HEK293 (cell line): ENCODE results near the gene CHN2.

ENCODE experiments used
- CTCF ChIA-PET: fragments of 350-600 bp; formaldehyde crosslinking; extraction: SDS; loops from one replicate; lab custom pipeline; 2021; ENCODE audit warnings: antibody characterized with exemption; lab: Yijun Ruan, JAX
- POLR2A ChIA-PET: fragments of 300-600 bp; formaldehyde crosslinking; extraction: SDS; loops from one replicate; lab custom pipeline; 2020; ENCODE audit warnings: antibody characterized with exemption, inconsistent platforms; lab: Yijun Ruan, JAX
- H3K27ac ChIP-seq: fragments of 200-500 bp; sonication (Bioruptor generic); 2 replicates; pipeline ENCODE4 v1.5.1; 2014; ENCODE audit warnings: low read depth, low read length, control low read depth, inconsistent platforms; ENCODE audit errors: extremely low read depth
- H3K36me3 ChIP-seq, 2 experiments: fragments of 200-500 bp in 1 of 2; sonication (Bioruptor generic) in 1 of 2; 1 replicate in 1 of 2; 2 replicates in 1 of 2; pipeline ENCODE4 v1.5.1; 2014 to 2017; ENCODE audit warnings: inconsistent platforms in 2 of 2, low read length in 2 of 2; ENCODE audit not compliant: control insufficient read depth in 2 of 2, insufficient read depth in 1 of 2
- H3K4me1 ChIP-seq: fragments of 200-500 bp; sonication (Bioruptor generic); 2 replicates; pipeline ENCODE4 v1.5.1; 2014; ENCODE audit warnings: mild to moderate bottlenecking, low read length, inconsistent platforms; ENCODE audit not compliant: control insufficient read depth, insufficient read depth
- H3K4me3 ChIP-seq: 2 replicates; pipeline ENCODE4 v1.5.1; 2011; ENCODE audit warnings: low read depth, mild to moderate bottlenecking, control low read depth, low read length, moderate library complexity
- H3K9me3 ChIP-seq: fragments of 200-500 bp; sonication (Bioruptor generic); 2 replicates; pipeline ENCODE4 v1.5.1; 2014; ENCODE audit warnings: low read depth, low read length, inconsistent platforms; ENCODE audit not compliant: control insufficient read depth, insufficient read depth
- GLIS1 ChIP-seq: fragments of 450-650 bp; formaldehyde crosslinking; IDR thresholded peaks from 2 replicates; pipeline ENCODE4 v1.5.1; 2016; ENCODE audit warnings: missing biosample characterization, missing genetic modification characterization
- GLIS2 ChIP-seq: fragments of 450-650 bp; formaldehyde crosslinking; IDR thresholded peaks from 2 replicates; pipeline ENCODE4 v1.5.1; 2016; ENCODE audit warnings: missing biosample characterization, missing genetic modification characterization
- ZBTB17 ChIP-seq: fragments of 450-650 bp; formaldehyde crosslinking; IDR thresholded peaks from 2 replicates; pipeline ENCODE4 v1.5.1; 2016; ENCODE audit warnings: missing biosample characterization, missing genetic modification characterization
- ZEB2 ChIP-seq: fragments of 450-650 bp; formaldehyde crosslinking; IDR thresholded peaks from 2 replicates; pipeline ENCODE4 v1.5.1; 2016; ENCODE audit warnings: missing biosample characterization, missing genetic modification characterization
- ZIC2 ChIP-seq: fragments of 450-650 bp; formaldehyde crosslinking; IDR thresholded peaks from 2 replicates; pipeline ENCODE4 v1.5.1; 2016; ENCODE audit warnings: missing biosample characterization, missing genetic modification characterization
- ZNF16 ChIP-seq: fragments of 450-650 bp; formaldehyde crosslinking; IDR thresholded peaks from 2 replicates; pipeline ENCODE4 v1.5.1; 2016; ENCODE audit warnings: low read depth, missing biosample characterization, missing genetic modification characterization
- ZNF2 ChIP-seq: fragments of 450-650 bp; formaldehyde crosslinking; IDR thresholded peaks from 2 replicates; pipeline ENCODE4 v1.5.1; 2016; ENCODE audit warnings: missing biosample characterization, missing genetic modification characterization
- ZNF239 ChIP-seq: fragments of 450-650 bp; formaldehyde crosslinking; IDR thresholded peaks from 2 replicates; pipeline ENCODE4 v1.5.1; 2016; ENCODE audit warnings: missing biosample characterization, missing genetic modification characterization
- ZNF274 ChIP-seq, 2 experiments: fragments of 200-500 bp in 1 of 2; fragments of 450-650 bp in 1 of 2; sonication (Bioruptor generic) in 1 of 2; formaldehyde crosslinking in 1 of 2; IDR thresholded peaks; 2 replicates each; pipeline versions ENCODE4 v1.5.1 to v1.6.1; 2014 to 2016; ENCODE audit warnings: borderline replicate concordance in 1 of 2, inconsistent platforms in 1 of 2, low read length in 1 of 2, missing biosample characterization in 1 of 2, missing genetic modification characterization in 1 of 2
- ZNF324 ChIP-seq: fragments of 450-650 bp; formaldehyde crosslinking; IDR thresholded peaks from 2 replicates; pipeline ENCODE4 v1.5.1; 2016; ENCODE audit warnings: missing biosample characterization, missing genetic modification characterization
- ZNF335 ChIP-seq: fragments of 450-650 bp; formaldehyde crosslinking; conservative IDR thresholded peaks from 2 replicates; pipeline ENCODE4 v1.5.1; 2016; ENCODE audit warnings: missing biosample characterization, missing genetic modification characterization
- ZNF555 ChIP-seq: fragments of 450-650 bp; formaldehyde crosslinking; conservative IDR thresholded peaks from 2 replicates; pipeline ENCODE4 v1.5.1; 2017; ENCODE audit warnings: missing biosample characterization, mild to moderate bottlenecking, missing genetic modification characterization, inconsistent platforms
- ZNF654 ChIP-seq: fragments of 450-650 bp; formaldehyde crosslinking; IDR thresholded peaks from 2 replicates; pipeline ENCODE4 v1.5.1; 2016; ENCODE audit warnings: low read depth, missing biosample characterization, missing genetic modification characterization
- ZNF785 ChIP-seq: fragments of 450-650 bp; formaldehyde crosslinking; IDR thresholded peaks from 2 replicates; pipeline ENCODE4 v1.5.1; 2016; ENCODE audit warnings: missing biosample characterization, missing genetic modification characterization
- TF ChIP-seq, protein P1 (sequence below): fragments of 450-650 bp; IDR thresholded peaks from 2 replicates; pipeline ENCODE4 v1.5.1; 2018; ENCODE audit warnings: missing biosample characterization, mild to moderate bottlenecking, missing genetic modification characterization
- TF ChIP-seq, protein P2 (sequence below): fragments of 450-650 bp; formaldehyde crosslinking; IDR thresholded peaks from 2 replicates; pipeline ENCODE4 v1.5.1; 2016; ENCODE audit warnings: missing biosample characterization, missing genetic modification characterization
- TF ChIP-seq, protein P3 (sequence below): fragments of 450-650 bp; formaldehyde crosslinking; IDR thresholded peaks from 2 replicates; pipeline ENCODE4 v1.5.1; 2016; ENCODE audit warnings: missing biosample characterization, missing genetic modification characterization
- TF ChIP-seq, protein P4 (sequence below): fragments of 450-650 bp; formaldehyde crosslinking; IDR thresholded peaks from 2 replicates; pipeline ENCODE4 v1.5.1; 2016; ENCODE audit warnings: missing biosample characterization, missing genetic modification characterization

Gene CHN2

DNA sequence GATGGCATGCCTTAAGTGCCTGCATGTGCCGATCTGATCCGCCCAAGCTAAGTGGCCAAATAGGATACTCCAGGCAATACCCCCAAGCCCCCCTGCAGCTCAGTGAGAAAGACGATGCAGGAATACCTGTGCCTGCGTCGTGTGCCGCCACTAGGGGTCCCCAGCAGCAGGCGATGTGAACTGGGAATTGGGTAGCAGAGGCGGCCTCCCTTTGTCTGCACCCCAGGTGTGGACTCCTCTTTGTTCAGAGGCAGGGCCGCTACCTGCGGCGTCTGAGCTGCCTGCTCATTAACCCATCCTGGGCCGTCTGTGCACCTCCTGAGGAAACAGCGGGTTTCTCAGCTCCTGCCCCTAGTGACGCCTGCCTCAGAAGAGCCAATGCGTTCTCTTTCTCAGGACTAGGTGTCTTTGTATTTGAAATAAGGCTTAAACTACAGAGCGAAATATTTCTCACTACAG lies 4.8 kb upstream of the CHN2 start:
- H3K36me3 ChIP-seq = no peaks in the 10 kb centered on the region
- TF ChIP-seq ZNF555 (tag by site-specific recombination) = no peak
- no peak for TF ChIP-seq ZNF239
- peak; percentile 79 for TF ChIP-seq GLIS1 (tag by site-specific recombination)
- TF ChIP-seq ZEB2 (tag by site-specific recombination) = peak; percentile 35
- peak; percentile 65 for TF ChIP-seq ZNF654 (tag by site-specific recombination)
- no peak for TF ChIP-seq ZNF785 (tag by site-specific recombination)
- peak; percentile 86 for TF ChIP-seq ZIC2 (tag by site-specific recombination)
- TF ChIP-seq GLIS2 (tag by site-specific recombination) = peak; percentile 53
- peak; percentile 22; the same call in 1 of the 2 replicates for TF ChIP-seq ZBTB17
- no peak for TF ChIP-seq ZNF324
- TF ChIP-seq ZNF16 (tag by site-specific recombination) = no peak
- TF ChIP-seq, protein P1, sequence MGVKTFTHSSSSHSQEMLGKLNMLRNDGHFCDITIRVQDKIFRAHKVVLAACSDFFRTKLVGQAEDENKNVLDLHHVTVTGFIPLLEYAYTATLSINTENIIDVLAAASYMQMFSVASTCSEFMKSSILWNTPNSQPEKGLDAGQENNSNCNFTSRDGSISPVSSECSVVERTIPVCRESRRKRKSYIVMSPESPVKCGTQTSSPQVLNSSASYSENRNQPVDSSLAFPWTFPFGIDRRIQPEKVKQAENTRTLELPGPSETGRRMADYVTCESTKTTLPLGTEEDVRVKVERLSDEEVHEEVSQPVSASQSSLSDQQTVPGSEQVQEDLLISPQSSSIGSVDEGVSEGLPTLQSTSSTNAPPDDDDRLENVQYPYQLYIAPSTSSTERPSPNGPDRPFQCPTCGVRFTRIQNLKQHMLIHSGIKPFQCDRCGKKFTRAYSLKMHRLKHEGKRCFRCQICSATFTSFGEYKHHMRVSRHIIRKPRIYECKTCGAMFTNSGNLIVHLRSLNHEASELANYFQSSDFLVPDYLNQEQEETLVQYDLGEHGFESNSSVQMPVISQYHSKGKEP (tag by site-specific recombination) = 0 out of 2 replicates have a peak, but pooled peaks have one; percentile 15
- TF ChIP-seq, protein P2, sequence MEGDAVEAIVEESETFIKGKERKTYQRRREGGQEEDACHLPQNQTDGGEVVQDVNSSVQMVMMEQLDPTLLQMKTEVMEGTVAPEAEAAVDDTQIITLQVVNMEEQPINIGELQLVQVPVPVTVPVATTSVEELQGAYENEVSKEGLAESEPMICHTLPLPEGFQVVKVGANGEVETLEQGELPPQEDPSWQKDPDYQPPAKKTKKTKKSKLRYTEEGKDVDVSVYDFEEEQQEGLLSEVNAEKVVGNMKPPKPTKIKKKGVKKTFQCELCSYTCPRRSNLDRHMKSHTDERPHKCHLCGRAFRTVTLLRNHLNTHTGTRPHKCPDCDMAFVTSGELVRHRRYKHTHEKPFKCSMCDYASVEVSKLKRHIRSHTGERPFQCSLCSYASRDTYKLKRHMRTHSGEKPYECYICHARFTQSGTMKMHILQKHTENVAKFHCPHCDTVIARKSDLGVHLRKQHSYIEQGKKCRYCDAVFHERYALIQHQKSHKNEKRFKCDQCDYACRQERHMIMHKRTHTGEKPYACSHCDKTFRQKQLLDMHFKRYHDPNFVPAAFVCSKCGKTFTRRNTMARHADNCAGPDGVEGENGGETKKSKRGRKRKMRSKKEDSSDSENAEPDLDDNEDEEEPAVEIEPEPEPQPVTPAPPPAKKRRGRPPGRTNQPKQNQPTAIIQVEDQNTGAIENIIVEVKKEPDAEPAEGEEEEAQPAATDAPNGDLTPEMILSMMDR (tag by site-specific recombination) = peak; percentile 58
- TF ChIP-seq ZNF335 (tag by site-specific recombination) = peak; percentile 57
- TF ChIP-seq, protein P3, sequence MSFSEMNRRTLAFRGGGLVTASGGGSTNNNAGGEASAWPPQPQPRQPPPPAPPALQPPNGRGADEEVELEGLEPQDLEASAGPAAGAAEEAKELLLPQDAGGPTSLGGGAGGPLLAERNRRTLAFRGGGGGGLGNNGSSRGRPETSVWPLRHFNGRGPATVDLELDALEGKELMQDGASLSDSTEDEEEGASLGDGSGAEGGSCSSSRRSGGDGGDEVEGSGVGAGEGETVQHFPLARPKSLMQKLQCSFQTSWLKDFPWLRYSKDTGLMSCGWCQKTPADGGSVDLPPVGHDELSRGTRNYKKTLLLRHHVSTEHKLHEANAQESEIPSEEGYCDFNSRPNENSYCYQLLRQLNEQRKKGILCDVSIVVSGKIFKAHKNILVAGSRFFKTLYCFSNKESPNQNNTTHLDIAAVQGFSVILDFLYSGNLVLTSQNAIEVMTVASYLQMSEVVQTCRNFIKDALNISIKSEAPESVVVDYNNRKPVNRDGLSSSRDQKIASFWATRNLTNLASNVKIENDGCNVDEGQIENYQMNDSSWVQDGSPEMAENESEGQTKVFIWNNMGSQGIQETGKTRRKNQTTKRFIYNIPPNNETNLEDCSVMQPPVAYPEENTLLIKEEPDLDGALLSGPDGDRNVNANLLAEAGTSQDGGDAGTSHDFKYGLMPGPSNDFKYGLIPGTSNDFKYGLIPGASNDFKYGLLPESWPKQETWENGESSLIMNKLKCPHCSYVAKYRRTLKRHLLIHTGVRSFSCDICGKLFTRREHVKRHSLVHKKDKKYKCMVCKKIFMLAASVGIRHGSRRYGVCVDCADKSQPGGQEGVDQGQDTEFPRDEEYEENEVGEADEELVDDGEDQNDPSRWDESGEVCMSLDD (tag by site-specific recombination) = no peak
- 0 out of 2 replicates have a peak, but pooled peaks have one; percentile 41 for TF ChIP-seq ZNF2 (tag by site-specific recombination)
- TF ChIP-seq ZNF274 (IDR thresholded peaks at IDR 0.05; ENCODE audit: low read length) = no peak
- no peak for TF ChIP-seq ZNF274 (tag by site-specific recombination; IDR thresholded peaks at IDR 0.05; ENCODE audit: borderline replicate concordance)
- TF ChIP-seq, protein P4, sequence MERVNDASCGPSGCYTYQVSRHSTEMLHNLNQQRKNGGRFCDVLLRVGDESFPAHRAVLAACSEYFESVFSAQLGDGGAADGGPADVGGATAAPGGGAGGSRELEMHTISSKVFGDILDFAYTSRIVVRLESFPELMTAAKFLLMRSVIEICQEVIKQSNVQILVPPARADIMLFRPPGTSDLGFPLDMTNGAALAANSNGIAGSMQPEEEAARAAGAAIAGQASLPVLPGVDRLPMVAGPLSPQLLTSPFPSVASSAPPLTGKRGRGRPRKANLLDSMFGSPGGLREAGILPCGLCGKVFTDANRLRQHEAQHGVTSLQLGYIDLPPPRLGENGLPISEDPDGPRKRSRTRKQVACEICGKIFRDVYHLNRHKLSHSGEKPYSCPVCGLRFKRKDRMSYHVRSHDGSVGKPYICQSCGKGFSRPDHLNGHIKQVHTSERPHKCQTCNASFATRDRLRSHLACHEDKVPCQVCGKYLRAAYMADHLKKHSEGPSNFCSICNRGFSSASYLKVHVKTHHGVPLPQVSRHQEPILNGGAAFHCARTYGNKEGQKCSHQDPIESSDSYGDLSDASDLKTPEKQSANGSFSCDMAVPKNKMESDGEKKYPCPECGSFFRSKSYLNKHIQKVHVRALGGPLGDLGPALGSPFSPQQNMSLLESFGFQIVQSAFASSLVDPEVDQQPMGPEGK (tag by site-specific recombination) = peak; percentile 56
- H3K27ac ChIP-seq = peak overlapping the region; percentile 30; the same call in 1 of the 2 replicates
- CTCF ChIA-PET = interaction anchor here (0.5 to 3.8 kb wide), 67 partner anchors 9 to 1367 kb away, joined by 3 to 57 read pairs (median 4); no protein-coding TSS in a partner anchor
- H3K4me3 ChIP-seq = no peak overlapping the region
- H3K9me3 ChIP-seq = no peaks in the 10 kb centered on the region
- POLR2A ChIA-PET = interaction anchor here (2.3 kb wide), 1 partner anchor 44 kb away, joined by 6 read pairs; the partner anchor contains the start of gene CPVL
- peaks cover 11% of the 10 kb centered on the region for H3K4me1 ChIP-seq
